Transverse colon (tissue), 4 donors: ENCODE results near the gene DIPK1B. TPM values are rescaled to one million over a fixed set of nuclear protein-coding genes. Genes with fewer than 3 reads are reported as not detected.
A peak's percentile ranks its signal among the peaks of the same experiment; 100 is the strongest.

Source experiments
- DNase-seq: peaks from one replicate; pipeline ENCODE4 v3.0.0-alpha.2; 2019
- H3K27ac ChIP-seq, 4 donors: fragments of 200-600 bp; sonication (generic); 2 replicates each; pipeline ENCODE4 v1.5.1; 2016 to 2018; ENCODE audit warnings: inconsistent platforms in 4 of 4
- H3K27me3 ChIP-seq: fragments of 200-600 bp; sonication (generic); 2 replicates; pipeline ENCODE4 v1.5.1; 2017; ENCODE audit warnings: inconsistent platforms
- H3K36me3 ChIP-seq, 4 donors: fragments of 200-600 bp; sonication (generic); 2 replicates each; pipeline ENCODE4 v1.5.1; 2017 to 2019; ENCODE audit warnings: inconsistent platforms in 4 of 4
- H3K4me1 ChIP-seq, 4 donors: fragments of 200-600 bp; sonication (generic); 2 replicates each; pipeline ENCODE4 v1.5.1; 2017 to 2020; ENCODE audit warnings: inconsistent platforms in 4 of 4
- H3K4me3 ChIP-seq, 4 donors: fragments of 200-600 bp; sonication (generic); 1 replicate in 1 of 4; 2 replicates in 3 of 4; pipeline versions ENCODE4 v1.5.1 to v1.6.1; 2017 to 2019; ENCODE audit warnings: inconsistent platforms in 4 of 4
- H3K9me3 ChIP-seq, 2 donors: fragments of 200-600 bp; sonication (generic); 2 replicates each; pipeline ENCODE4 v1.5.1; 2017 to 2019; ENCODE audit warnings: inconsistent platforms in 2 of 2
- CTCF ChIP-seq, 5 experiments: fragments of 200-600 bp in 3 of 5; fragments of 450-650 bp in 2 of 5; sonication (generic) in 3 of 5; IDR thresholded peaks; 1 replicate in 2 of 5; 2 replicates in 3 of 5; pipeline ENCODE4 v1.5.1; 2016 to 2017; ENCODE audit warnings: antibody characterized with exemption in 5 of 5, inconsistent platforms in 3 of 5, mild to moderate bottlenecking in 2 of 5, moderate library complexity in 1 of 5
- EP300 ChIP-seq: sonication (generic); formaldehyde crosslinking; IDR thresholded peaks from one replicate; pipeline ENCODE4 v1.6.1; 2017; ENCODE audit warnings: antibody characterized with exemption, low read depth
- POLR2A ChIP-seq: fragments of 450-650 bp; IDR thresholded peaks from one replicate; pipeline ENCODE4 v1.6.1; 2016; ENCODE audit warnings: antibody characterized with exemption, mild to moderate bottlenecking, moderate library complexity
- POLR2AphosphoS5 ChIP-seq, 3 donors: sonication (generic); formaldehyde crosslinking; IDR thresholded peaks; one replicate each; pipeline ENCODE4 v1.6.1; 2016; ENCODE audit warnings: antibody characterized with exemption in 3 of 3
- WGBS, 2 donors: methylation state at CpG; one replicate each; pipeline ENCODE4 v1.1.5; 2018; ENCODE audit warnings: low coverage in 1 of 2; 5-methylcytosine and 5-hydroxymethylcytosine counted together
- in situ Hi-C, 4 donors: fragments of 200-750 bp; cut with MboI; loops; one replicate each; pipeline versions ENCODE4 v1.15.0 to v1.15.1; 2017; ENCODE audit warnings: low sequenced_read_pairs in 3 of 4, low pct_ligation_motif_present in 1 of 4, low pct_unique_long_range_greater_than_20kb in 1 of 4
- intact Hi-C: fragments of 100-400 bp; cut with DNase I; formaldehyde crosslinking; loops from one replicate; pipeline ENCODE4 v1.15.1; 2023; ENCODE audit warnings: low total_unique reads
- total RNA-seq, 4 donors: library from RNA; depleted of rRNA; stranded (reverse); fragments of >200 nt; gene quantifications; one replicate each; pipeline ENCODE4 v1.1.0, GENCODE V29; 2016

DIPK1B gene
- total RNA-seq, 4 donors from 2014 or later, result 3.5 to 12.3 (median 3.9) TPM

GRCh38 chr9:136665111-136665703, 47.2 kb upstream of the DIPK1B start:
- Histone ChIP-seq H3K27ac (peak overlapping the region; percentile 18 to 53 (median 34)), H3K36me3 (no peaks in the 10 kb centered on the region), H3K27me3 (peaks cover 93% of the 10 kb centered on the region), H3K4me1 (peaks cover 4 to 9% (median 7%) of the 10 kb centered on the region in 4 donors), H3K9me3 (no peaks in the 10 kb centered on the region), H3K4me3 (peak overlapping the region in 3 of 4 donors; percentile 21 to 49 (median 39))
- DNase-seq, result no peak
- no peak for TF ChIP-seq POLR2AphosphoS5 (IDR thresholded peaks at IDR 0.05)
- TF ChIP-seq CTCF (IDR thresholded peaks at IDR 0.05), result peak in 4 of 5 experiments; percentile 19 to 32 (median 20)
- TF ChIP-seq EP300, result no peak
- no peak for TF ChIP-seq POLR2A
- 8% methylated on average over 49 of the region's 49 CpGs; no CpG with 5 or more reads in 1 of the 2 donors for WGBS, 2 donors
- in situ Hi-C loops (no loop called here), intact Hi-C loops (no loop called here)

GRCh38 chr9:136665704-136666371, 46.5 kb upstream of the DIPK1B start:
- Histone ChIP-seq H3K27me3 (peaks cover 95% of the 10 kb centered on the region), H3K27ac (peak overlapping the region in 1 of 4 donors; percentile 20), H3K9me3 (no peaks in the 10 kb centered on the region), H3K4me1 (peaks cover 4 to 9% (median 7%) of the 10 kb centered on the region in 4 donors), H3K4me3 (peak overlapping the region in 2 of 4 donors; percentile 39 to 49), H3K36me3 (no peaks in the 10 kb centered on the region)
- no peak for DNase-seq
- TF ChIP-seq POLR2A, result no peak
- TF ChIP-seq POLR2AphosphoS5 (IDR thresholded peaks at IDR 0.05), result no peak
- TF ChIP-seq EP300, result no peak
- TF ChIP-seq CTCF (IDR thresholded peaks at IDR 0.05), result no peak
- in situ Hi-C loops (no loop called here), intact Hi-C loops (no loop called here)
- 0% methylated on average over 25 of the region's 109 CpGs; no CpG with 5 or more reads in 1 of the 2 donors for WGBS, 2 donors

DNA sequence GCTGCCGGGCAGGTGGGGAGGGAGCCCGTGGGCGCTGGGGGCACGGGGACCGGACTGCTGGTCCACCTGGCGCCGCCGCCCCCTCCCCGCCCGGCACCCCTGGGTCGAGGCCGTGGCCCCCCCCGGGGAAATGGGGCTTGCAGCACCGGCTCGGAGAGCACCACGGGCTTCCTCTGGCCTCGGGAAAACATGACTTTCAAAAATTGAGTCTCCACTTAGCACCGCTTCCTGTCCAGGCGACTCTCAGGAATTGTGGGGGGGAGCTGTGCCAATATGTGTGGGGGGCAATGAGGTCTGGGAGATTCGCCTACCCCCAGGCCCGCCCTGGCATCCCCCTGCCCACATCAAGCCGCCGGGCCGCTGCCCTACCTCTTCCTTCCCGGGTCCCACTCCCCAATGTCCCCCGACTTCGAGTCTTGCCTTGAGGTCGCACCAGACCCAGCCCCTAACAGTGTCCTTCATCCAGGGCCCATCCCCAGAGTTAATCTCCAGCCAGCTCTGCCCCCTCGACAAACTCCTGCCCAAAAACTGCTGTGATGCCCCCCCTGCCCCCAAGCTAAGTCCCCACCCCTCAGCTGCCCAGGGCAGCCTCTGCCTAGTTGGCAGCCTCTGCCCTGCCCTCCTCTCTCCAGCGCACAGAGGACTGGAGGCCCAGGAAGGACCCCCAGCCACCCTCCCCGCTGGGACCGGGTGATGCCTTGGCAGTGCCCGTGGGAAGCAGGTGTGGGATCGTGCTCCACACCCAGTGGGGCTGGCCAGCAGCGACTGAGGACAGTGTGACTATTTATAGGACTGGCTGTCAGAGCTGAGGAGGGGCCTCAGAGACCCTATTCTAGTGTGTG, 45.8 kb upstream of the DIPK1B start:
- H3K4me1 ChIP-seq, result peaks cover 4 to 13% (median 7%) of the 10 kb centered on the region in 4 donors
- intact Hi-C loops, result no loop called here
- H3K9me3 ChIP-seq, result no peaks in the 10 kb centered on the region
- TF ChIP-seq CTCF (IDR thresholded peaks at IDR 0.05) (no peak), POLR2AphosphoS5 (IDR thresholded peaks at IDR 0.05) (no peak), POLR2A (no peak), EP300 (no peak)
- in situ Hi-C loops, result no loop called here
- H3K36me3 ChIP-seq, result no peaks in the 10 kb centered on the region
- H3K27ac ChIP-seq, result peak overlapping the region in 1 of 4 donors; percentile 20
- peak overlapping the region in 2 of 4 donors; percentile 39 to 42 for H3K4me3 ChIP-seq
- peaks cover 93% of the 10 kb centered on the region for H3K27me3 ChIP-seq
- DNase-seq, result no peak
- WGBS, 2 donors, result 20% methylated on average over 30 of the region's 35 CpGs; no CpG with 5 or more reads in 1 of the 2 donors
